K562 (cell line): ENCODE data around the gene CCND3. TPM values are rescaled to one million over a fixed set of nuclear protein-coding genes. Genes with fewer than 3 reads are reported as not detected.

Experiments
- ATAC-seq: fragments of 200-7000 bp; cut with Tn5 transposase; 3 replicates; pipeline ENCODE4 v1.9.1; 2020; ENCODE audit warnings: moderate library complexity
- BruUV-seq: library from RNA; stranded (reverse); fragments of 400-500 nt; replicated peaks from 2 replicates; lab custom pipeline; 2021; lab: Mats Ljungman, UMichigan
- CTCF ChIA-PET: fragments of 300-600 bp; formaldehyde crosslinking; extraction: SDS; loops from one replicate; lab custom pipeline; 2021; ENCODE audit warnings: low intra/inter-chr PET ratio; lab: Yijun Ruan, JAX
- POLR2A ChIA-PET: fragments of 300-600, 350-650 bp; sonication (Branson Sonifier 250); formaldehyde crosslinking; extraction: SDS; loops from one replicate; lab custom pipeline; 2021; ENCODE audit warnings: antibody characterized with exemption, inconsistent platforms; lab: Yijun Ruan, JAX
- DNase-seq, 4 experiments: peaks; one replicate each; pipeline versions ENCODE4 v3.0.0 to v3.0.0-alpha.2; 2011 to 2018; ENCODE audit warnings: low spot score in 3 of 4, mixed read lengths in 3 of 4; ENCODE audit errors: extremely low read depth in 1 of 4
- FAIRE-seq: peaks from 2 replicates; lab custom pipeline; 2011; peaks lifted over from hg19 to GRCh38; lab: Jason Lieb, UNC
- H2AFZ ChIP-seq: 2 replicates; pipeline ENCODE4 v1.6.0; 2011; ENCODE audit warnings: low read depth, low read length, control low read depth, inconsistent platforms
- H3K27ac ChIP-seq: fragments of 200-600 bp; 3 replicates; pipeline ENCODE4 v1.8.0; 2011; ENCODE audit warnings: low read depth, mild to moderate bottlenecking, control low read depth, inconsistent platforms, low read length, moderate library complexity, mixed read lengths; ENCODE audit errors: extremely low read depth
- H3K27me3 ChIP-seq, 2 experiments: fragments of 300-600 bp in 1 of 2; 2 replicates in 1 of 2; 3 replicates in 1 of 2; pipeline versions ENCODE4 v1.6.0 to v1.8.0; 2011; ENCODE audit warnings: inconsistent platforms in 2 of 2, low read length in 2 of 2, mild to moderate bottlenecking in 1 of 2, mixed read lengths in 1 of 2, moderate library complexity in 1 of 2; ENCODE audit not compliant: control insufficient read depth in 2 of 2, insufficient read depth in 2 of 2
- H3K36me3 ChIP-seq: fragments of 300-600 bp; 3 replicates; pipeline ENCODE4 v1.8.0; 2011; ENCODE audit warnings: mild to moderate bottlenecking, low read length, inconsistent platforms; ENCODE audit not compliant: control insufficient read depth, insufficient read depth
- H3K4me1 ChIP-seq, 2 experiments: fragments of 200-600 bp in 1 of 2; replicated peaks in 1 of 2; 2 replicates in 1 of 2; 3 replicates in 1 of 2; pipeline versions ENCODE4 v1.5.1 to v1.8.0; 2011; ENCODE audit warnings: inconsistent platforms in 2 of 2, low read length in 2 of 2, mild to moderate bottlenecking in 1 of 2, mixed read lengths in 1 of 2, moderate library complexity in 1 of 2; ENCODE audit not compliant: control insufficient read depth in 2 of 2, insufficient read depth in 2 of 2
- H3K4me2 ChIP-seq: 2 replicates; pipeline ENCODE4 v1.6.1; 2011; ENCODE audit warnings: low read length, control low read depth, inconsistent platforms, mixed read lengths; ENCODE audit not compliant: insufficient read depth
- H3K4me3 ChIP-seq: fragments of 200-600 bp; sonication (generic), shearing (Covaris generic); 2 replicates; pipeline ENCODE4 v1.5.1; 2016; ENCODE audit warnings: control low read depth, inconsistent platforms
- H3K79me2 ChIP-seq: fragments of 200-600 bp; 3 replicates; pipeline ENCODE4 v1.8.0; 2011; ENCODE audit warnings: low read length, inconsistent platforms; ENCODE audit not compliant: control insufficient read depth, insufficient read depth
- H3K9ac ChIP-seq, 2 experiments: 2 replicates each; pipeline versions ENCODE4 v1.6.0 to v1.6.1; 2011; ENCODE audit warnings: low read depth in 2 of 2, low read length in 2 of 2, control low read depth in 1 of 2, inconsistent platforms in 1 of 2, mild to moderate bottlenecking in 1 of 2, mixed read lengths in 1 of 2; ENCODE audit not compliant: insufficient read depth in 1 of 2
- H3K9me1 ChIP-seq: one replicate; pipeline ENCODE4 v1.6.0; 2011; ENCODE audit warnings: inconsistent platforms, mild to moderate bottlenecking, low read length, moderate library complexity; ENCODE audit not compliant: control insufficient read depth, insufficient read depth
- H3K9me3 ChIP-seq: replicated peaks from 2 replicates; pipeline ENCODE4 v1.5.1; 2011; ENCODE audit warnings: low read depth, low read length, inconsistent platforms; ENCODE audit not compliant: control insufficient read depth, insufficient read depth
- H4K20me1 ChIP-seq: replicated peaks from 2 replicates; pipeline ENCODE4 v1.6.1; 2011; ENCODE audit warnings: low read length, inconsistent platforms, mixed read lengths; ENCODE audit not compliant: control insufficient read depth, insufficient read depth
- ELF2 ChIP-seq: fragments of 250-450 bp; sonication (Bioruptor Pico); IDR thresholded peaks from 2 replicates; pipeline ENCODE4 v1.5.0; 2021; ENCODE audit warnings: mild to moderate bottlenecking
- IRF9 ChIP-seq: fragments of 450-650 bp; IDR thresholded peaks from 2 replicates; pipeline ENCODE4 v1.6.1; 2016; ENCODE audit warnings: missing biosample characterization, missing genetic modification characterization
- JUN ChIP-seq, 2 experiments: sonication (generic) in 1 of 2; formaldehyde crosslinking in 1 of 2; IDR thresholded peaks; 2 replicates each; pipeline versions ENCODE4 v1.6.1 to v1.8.0; 2012 to 2022; ENCODE audit warnings: borderline replicate concordance in 2 of 2, mild to moderate bottlenecking in 2 of 2, improper control_type of control experiment in 1 of 2, low read depth in 1 of 2, low read length in 1 of 2, missing genetic modification reagents in 1 of 2
- KDM2B ChIP-seq: fragments of 250-450 bp; sonication (Bioruptor Pico); IDR thresholded peaks from 2 replicates; pipeline ENCODE4 v1.8.0; 2021; ENCODE audit warnings: mild to moderate bottlenecking, moderate library complexity
- MED1 ChIP-seq: sonication (generic); formaldehyde crosslinking; IDR thresholded peaks from 2 replicates; pipeline ENCODE4 v1.8.1; 2023; ENCODE audit warnings: missing genetic modification reagents, borderline replicate concordance
- MTA1 ChIP-seq: fragments of 450-650 bp; IDR thresholded peaks from 2 replicates; pipeline ENCODE4 v1.6.1; 2017; ENCODE audit warnings: borderline replicate concordance
- NFIC ChIP-seq: fragments of 450-650 bp; IDR thresholded peaks from 2 replicates; pipeline ENCODE4 v1.6.1; 2017; ENCODE audit warnings: mild to moderate bottlenecking, inconsistent platforms
- NUFIP1 ChIP-seq: fragments of 450-650 bp; IDR thresholded peaks from 2 replicates; pipeline ENCODE4 v1.6.1; 2018; ENCODE audit not compliant: partially characterized antibody
- PCBP1 ChIP-seq: fragments of 200-400 bp; formaldehyde crosslinking; IDR thresholded peaks from 2 replicates; pipeline ENCODE4 v1.6.1; 2018; ENCODE audit warnings: mild to moderate bottlenecking, low read depth, low read length; ENCODE audit not compliant: poor library complexity, severe bottlenecking
- POLR2AphosphoS5 ChIP-seq: IDR thresholded peaks from 2 replicates; pipeline ENCODE4 v1.6.1; 2011; ENCODE audit warnings: mild to moderate bottlenecking, low read depth, low read length, moderate library complexity; ENCODE audit not compliant: control insufficient read depth, insufficient read depth
- RBM25 ChIP-seq: fragments of 200-400 bp; formaldehyde crosslinking; IDR thresholded peaks from 2 replicates; pipeline ENCODE4 v1.6.1; 2018; ENCODE audit warnings: low read length, low read depth, moderate library complexity; ENCODE audit not compliant: severe bottlenecking
- ZNF253 ChIP-seq: fragments of 250-450 bp; sonication (Bioruptor Pico); conservative IDR thresholded peaks from 2 replicates; pipeline ENCODE4 v1.6.1; 2021; ENCODE audit warnings: mild to moderate bottlenecking
- ZNF639 ChIP-seq, 2 experiments: fragments of 200-800 bp in 1 of 2; sonication (Bioruptor generic) in 1 of 2; sonication (generic) in 1 of 2; formaldehyde crosslinking in 1 of 2; IDR thresholded peaks in 1 of 2; conservative IDR thresholded peaks in 1 of 2; 2 replicates each; pipeline versions ENCODE4 v1.5.0 to v1.6.1; 2016 to 2020; ENCODE audit warnings: missing compliant biosample characterization in 1 of 2, missing genetic modification characterization in 1 of 2, missing genetic modification reagents in 1 of 2
- whole genome bisulfite sequencing: fragments of 100-300 bp; shearing (Covaris generic); methylation state at CpG from one replicate; pipeline ENCODE4 v1.1.6; 2016; ENCODE audit warnings: low coverage, mixed read lengths; ENCODE audit not compliant: insufficient coverage; ENCODE audit errors: missing lambda C conversion rate; 5-methylcytosine and 5-hydroxymethylcytosine counted together
- in situ Hi-C: fragments of 300-500 bp; cut with MboI; formaldehyde crosslinking; loops from 4 replicates; pipeline ENCODE4 v1.15.0; 2018; ENCODE audit warnings: inconsistent platforms, mixed read lengths
- intact Hi-C: fragments of 100-400 bp; cut with micrococcal nuclease; formaldehyde crosslinking; loops from 2 replicates; pipeline ENCODE4 v1.14.2; 2022
- polyA plus RNA-seq, 8 experiments: library from polyadenylated mRNA; depleted of rRNA in 4 of 8; stranded (reverse) in 5 of 8; unstranded in 3 of 8; fragments of >200 nt; fragmentation: Nextera tagmentation in 2 of 8; fragmentation: Illumina TruSeq in 1 of 8; extraction: Ambion mirVana in 2 of 8; extraction: Trizol in 1 of 8; gene quantifications; 2 replicates each; pipeline versions ENCODE4 v1.2.1 to v1.2.3, GENCODE V29; 2011 to 2014; ENCODE audit warnings: inconsistent platforms in 1 of 8, missing spikeins in 1 of 8
- total RNA-seq, 7 experiments: library from RNA; depleted of rRNA in 6 of 7; stranded (reverse); fragments of >200 nt in 6 of 7; fragmentation: Illumina TruSeq in 2 of 7; extraction: Trizol in 2 of 7; gene quantifications; 2 replicates each; pipeline versions ENCODE4 v1.2.1 to v1.2.3, GENCODE V29; 2011 to 2021; ENCODE audit warnings: low replicate concordance in 1 of 7
- TF ChIP-seq, protein P1 (sequence below): fragments of 250-450 bp; sonication (Bioruptor Pico); IDR thresholded peaks from 2 replicates; pipeline ENCODE4 v1.8.0; 2022; ENCODE audit warnings: moderate library complexity, mild to moderate bottlenecking, inconsistent platforms

CCND3 gene
- total and polyA plus RNA-seq, 9 of the 15 experiments (the other 6 are each of a cell fraction or from before 2014, with no cell fraction given): 21.5 to 204 (median 97.4) TPM

DNA sequence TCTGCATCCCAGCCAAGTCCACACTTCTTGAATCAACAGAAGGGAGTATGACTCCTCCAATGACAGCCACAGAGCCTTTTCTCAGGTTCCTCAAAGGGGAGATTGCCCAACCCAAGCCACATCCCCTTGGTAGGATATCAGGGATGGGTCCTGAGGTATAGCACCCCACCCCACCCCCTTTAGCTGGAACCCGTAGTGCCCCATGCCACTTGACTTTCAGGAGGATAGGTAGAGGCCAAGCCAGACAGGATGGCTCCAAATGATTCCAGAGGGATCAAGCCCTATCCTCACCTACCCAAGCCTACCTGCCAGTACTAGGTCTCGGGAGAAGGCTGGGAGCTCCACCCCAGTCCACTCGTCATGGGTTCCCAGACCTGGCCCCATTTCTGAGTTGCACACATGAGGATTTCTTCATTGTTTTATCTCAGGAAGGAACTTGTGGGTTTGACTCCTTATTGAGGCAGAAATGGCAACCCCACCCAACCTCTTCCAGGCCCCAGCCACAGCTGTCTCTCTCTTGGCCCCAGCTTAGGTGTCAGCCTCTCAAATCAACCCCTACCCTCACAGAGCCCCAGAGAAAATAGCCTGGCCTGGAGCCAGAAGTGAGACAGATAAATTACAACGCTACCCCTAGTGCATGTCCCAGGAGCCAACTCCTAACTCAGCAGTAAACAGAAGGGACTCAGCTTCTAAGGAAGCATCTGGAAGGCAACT, 3.6 kb downstream of the CCND3 start (continued):
- no peak for TF ChIP-seq IRF9
- TF ChIP-seq MED1 (CRISPR knock-in tag): no peak
- TF ChIP-seq NUFIP1: no peak
- no peak for TF ChIP-seq PCBP1
- no peak for TF ChIP-seq MTA1
- TF ChIP-seq ELF2 (CRISPR knock-in tag): 0 out of 2 replicates have a peak, but pooled peaks have one; percentile 33
- peak; percentile 97 for TF ChIP-seq NFIC
- TF ChIP-seq, all 486 proteins: peak for 39

DNA sequence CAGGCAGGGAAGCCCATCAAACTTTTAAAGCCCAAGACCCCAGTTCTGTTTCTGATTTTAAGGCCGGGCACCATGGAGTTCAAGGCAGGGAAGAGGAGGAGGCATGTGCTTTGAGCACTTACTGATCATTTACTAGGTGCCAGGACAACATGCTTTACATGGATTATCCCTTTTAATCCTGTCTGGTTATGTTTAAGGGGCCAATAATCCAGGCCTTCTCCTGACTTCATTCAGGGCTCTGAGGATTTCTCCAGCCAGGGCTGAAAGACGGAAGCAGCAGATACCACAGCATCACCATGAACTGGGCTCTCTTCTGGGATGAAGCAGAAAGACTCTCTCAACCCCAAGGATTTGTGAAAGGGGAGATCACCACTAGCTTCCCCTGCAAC, 4.1 kb downstream of the CCND3 start:
- no peaks in the 10 kb centered on the region for H3K27me3 ChIP-seq
- FAIRE-seq (no peak), ATAC-seq (no peak), DNase-seq (no peak)
- peaks cover 57 to 69% of the 10 kb centered on the region in 2 experiments for H3K4me1 ChIP-seq
- no TSS peak for BruUV-seq
- 88% methylated on average over 2 of the region's 2 CpGs for WGBS
- H3K9me1 ChIP-seq: no peaks in the 10 kb centered on the region
- H4K20me1 ChIP-seq: peaks cover 18% of the 10 kb centered on the region
- peaks cover 75% of the 10 kb centered on the region for H3K36me3 ChIP-seq
- POLR2A ChIA-PET: interaction anchor here (0.6 to 13.7 kb wide), 6 partner anchors 9 to 160 kb away, joined by 3 to 166 read pairs (median 10); partner anchors contain the start of genes BYSL, MED20 and TAF8
- intact Hi-C loops (loop anchor here (2.0 to 10.0 kb wide), 3 partner anchors 151 to 280 kb away; partner anchors contain the start of genes GUCA1B, MRPS10 and TOMM6), in situ Hi-C loops (loop anchor here (5.0 kb wide), 1 partner anchor 105 kb away; no protein-coding TSS in a partner anchor)
- H2AFZ ChIP-seq: no peak overlapping the region
- H3K4me3 ChIP-seq: no peak overlapping the region
- H3K4me2 ChIP-seq: peak overlapping the region; percentile 90
- H3K27ac ChIP-seq: peak overlapping the region; percentile 72
- CTCF ChIA-PET: interaction anchor here (1.1 to 3.2 kb wide), 2 partner anchors 107 to 136 kb away, joined by 3 to 33 read pairs; no protein-coding TSS in a partner anchor
- H3K79me2 ChIP-seq: peaks cover 83% of the 10 kb centered on the region
- H3K9ac ChIP-seq: peak overlapping the region; percentile 46 to 84; a peak in 2 of 4 replicates
- H3K9me3 ChIP-seq: no peaks in the 10 kb centered on the region
- no peak for TF ChIP-seq ZNF639 (CRISPR knock-in tag; conservative IDR thresholded peaks at IDR 0.05 in 1 of 2, IDR thresholded peaks at IDR 0.05 in 1 of 2)
- no peak for TF ChIP-seq JUN (IDR thresholded peaks at IDR 0.05; ENCODE audit: borderline replicate concordance, low read depth, low read length)
- TF ChIP-seq JUN (CRISPR knock-in tag; IDR thresholded peaks at IDR 0.05; ENCODE audit: borderline replicate concordance): no peak
- TF ChIP-seq POLR2AphosphoS5: 0 out of 2 replicates have a peak, but pooled peaks have one; percentile 4
- TF ChIP-seq ZNF253 (CRISPR knock-in tag): no peak
- no peak for TF ChIP-seq RBM25
- no peak for TF ChIP-seq KDM2B (CRISPR knock-in tag)
- TF ChIP-seq, protein P1, sequence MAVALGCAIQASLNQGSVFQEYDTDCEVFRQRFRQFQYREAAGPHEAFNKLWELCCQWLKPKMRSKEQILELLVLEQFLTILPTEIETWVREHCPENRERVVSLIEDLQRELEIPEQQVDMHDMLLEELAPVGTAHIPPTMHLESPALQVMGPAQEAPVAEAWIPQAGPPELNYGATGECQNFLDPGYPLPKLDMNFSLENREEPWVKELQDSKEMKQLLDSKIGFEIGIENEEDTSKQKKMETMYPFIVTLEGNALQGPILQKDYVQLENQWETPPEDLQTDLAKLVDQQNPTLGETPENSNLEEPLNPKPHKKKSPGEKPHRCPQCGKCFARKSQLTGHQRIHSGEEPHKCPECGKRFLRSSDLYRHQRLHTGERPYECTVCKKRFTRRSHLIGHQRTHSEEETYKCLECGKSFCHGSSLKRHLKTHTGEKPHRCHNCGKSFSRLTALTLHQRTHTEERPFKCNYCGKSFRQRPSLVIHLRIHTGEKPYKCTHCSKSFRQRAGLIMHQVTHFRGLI: no peak
